IMR-90 (cell line): ENCODE results near the gene FALEC. TPM values are rescaled to one million over a fixed set of nuclear protein-coding genes. Genes with fewer than 3 reads are reported as not detected.
A peak's percentile ranks its signal among the peaks of the same experiment; 100 is the strongest.

Source experiments
- ATAC-seq: fragments of 200-7000 bp; cut with Tn5 transposase; 2 replicates; pipeline ENCODE4 v1.9.1; 2020; ENCODE audit warnings: low read depth, mild to moderate bottlenecking, moderate library complexity
- BruUV-seq: library from RNA; stranded (reverse); fragments of 400-500 nt; replicated peaks from 2 replicates; lab custom pipeline; 2021; lab: Mats Ljungman, UMichigan
- CTCF ChIA-PET: fragments of 300-600 bp; formaldehyde crosslinking; extraction: SDS; loops from one replicate; lab custom pipeline; 2021; ENCODE audit warnings: antibody characterized with exemption; lab: Yijun Ruan, JAX
- POLR2A ChIA-PET: fragments of 300-600 bp; sonication (Branson Sonifier 250); formaldehyde crosslinking; loops from one replicate; lab custom pipeline; 2022; ENCODE audit warnings: antibody characterized with exemption; ENCODE audit not compliant: unreplicated experiment; lab: Charles Lee
- DNase-seq: peaks from one replicate; pipeline ENCODE4 v3.0.0; 2013
- H2AFZ ChIP-seq: replicated peaks from 2 replicates; pipeline ENCODE3; 2013; ENCODE audit warnings: low read length, mild to moderate bottlenecking; ENCODE audit not compliant: poor library complexity
- H2AK5ac ChIP-seq: 2 replicates; pipeline ENCODE4 v1.6.1; 2013; ENCODE audit warnings: low read depth, low read length, inconsistent platforms
- H2AK9ac ChIP-seq: replicated peaks from 2 replicates; pipeline ENCODE3; 2013; ENCODE audit warnings: mild to moderate bottlenecking, low read depth, low read length, moderate library complexity; ENCODE audit not compliant: poor library complexity
- H2BK120ac ChIP-seq: 2 replicates; pipeline ENCODE4 v1.6.1; 2013; ENCODE audit warnings: low read depth, low read length, inconsistent platforms
- H2BK15ac ChIP-seq: 3 replicates; pipeline ENCODE4 v1.6.1; 2013; ENCODE audit warnings: low read depth, low read length, inconsistent platforms
- H2BK20ac ChIP-seq: 2 replicates; pipeline ENCODE4 v1.6.1; 2013; ENCODE audit warnings: low read depth, mild to moderate bottlenecking, inconsistent platforms, low read length, moderate library complexity
- H2BK5ac ChIP-seq: 2 replicates; pipeline ENCODE4 v1.6.1; 2013; ENCODE audit warnings: mild to moderate bottlenecking, low read depth, low read length, inconsistent platforms; ENCODE audit not compliant: poor library complexity, severe bottlenecking
- H3K14ac ChIP-seq: replicated peaks from 2 replicates; pipeline ENCODE4 v1.6.1; 2013; ENCODE audit warnings: low read depth, low read length, inconsistent platforms
- H3K18ac ChIP-seq: 2 replicates; pipeline ENCODE4 v1.6.1; 2013; ENCODE audit warnings: low read depth, low read length, control low read depth
- H3K23ac ChIP-seq: 2 replicates; pipeline ENCODE4 v1.6.1; 2013; ENCODE audit warnings: low read depth, low read length, inconsistent platforms
- H3K27ac ChIP-seq: 2 replicates; pipeline ENCODE4 v1.5.1; 2013; ENCODE audit warnings: mild to moderate bottlenecking, control low read depth, low read length; ENCODE audit not compliant: insufficient read depth
- H3K27me3 ChIP-seq: 2 replicates; pipeline ENCODE4 v1.6.1; 2013; ENCODE audit warnings: low read length; ENCODE audit not compliant: control insufficient read depth, insufficient read depth
- H3K36me3 ChIP-seq: 2 replicates; pipeline ENCODE4 v1.6.1; 2013; ENCODE audit warnings: low read length, mixed read lengths; ENCODE audit not compliant: control insufficient read depth, insufficient read depth
- H3K4ac ChIP-seq: 2 replicates; pipeline ENCODE4 v1.6.1; 2013; ENCODE audit warnings: low read depth, low read length, inconsistent platforms
- H3K4me1 ChIP-seq: 2 replicates; pipeline ENCODE4 v1.6.1; 2013; ENCODE audit warnings: low read length, mixed read lengths; ENCODE audit not compliant: control insufficient read depth, insufficient read depth
- H3K4me2 ChIP-seq: 2 replicates; pipeline ENCODE4 v1.6.1; 2013; ENCODE audit warnings: low read depth, mild to moderate bottlenecking, control low read depth, low read length, moderate library complexity
- H3K4me3 ChIP-seq: 2 replicates; pipeline ENCODE4 v1.5.1; 2013; ENCODE audit warnings: low read depth, mild to moderate bottlenecking, control low read depth, low read length, moderate library complexity; ENCODE audit not compliant: insufficient read depth
- H3K56ac ChIP-seq: 2 replicates; pipeline ENCODE4 v1.6.1; 2013; ENCODE audit warnings: low read length, inconsistent platforms; ENCODE audit not compliant: insufficient read depth; ENCODE audit errors: extremely low read depth
- H3K79me1 ChIP-seq, 2 experiments: 2 replicates each; pipeline ENCODE4 v1.6.1; 2013; ENCODE audit warnings: low read length in 2 of 2, inconsistent platforms in 1 of 2, low read depth in 1 of 2
- H3K9ac ChIP-seq: 2 replicates; pipeline ENCODE4 v1.6.1; 2013; ENCODE audit warnings: low read depth, low read length, control low read depth
- H3K9me1 ChIP-seq: 2 replicates; pipeline ENCODE4 v1.6.1; 2013; ENCODE audit warnings: low read length, inconsistent platforms; ENCODE audit not compliant: insufficient read depth
- H3K9me3 ChIP-seq: 2 replicates; pipeline ENCODE4 v1.6.1; 2013; ENCODE audit warnings: low read length; ENCODE audit not compliant: control insufficient read depth, insufficient read depth
- H4K20me1 ChIP-seq: 2 replicates; pipeline ENCODE4 v1.6.1; 2013; ENCODE audit warnings: low read length, inconsistent platforms; ENCODE audit not compliant: insufficient read depth
- H4K5ac ChIP-seq: 2 replicates; pipeline ENCODE4 v1.6.1; 2013; ENCODE audit warnings: mild to moderate bottlenecking, low read depth, low read length, control low read depth
- H4K8ac ChIP-seq, 2 experiments: 2 replicates each; pipeline ENCODE4 v1.6.1; 2013; ENCODE audit warnings: low read depth in 2 of 2, low read length in 2 of 2, control low read depth in 1 of 2, inconsistent platforms in 1 of 2
- H4K91ac ChIP-seq: 2 replicates; pipeline ENCODE4 v1.6.1; 2013; ENCODE audit warnings: low read depth, low read length, inconsistent platforms; ENCODE audit not compliant: insufficient read depth
- POLR2A ChIP-seq: IDR thresholded peaks from 2 replicates; pipeline ENCODE4 v1.6.1; 2012; ENCODE audit warnings: mild to moderate bottlenecking, low read depth, low read length
- RCOR1 ChIP-seq: IDR thresholded peaks from 2 replicates; pipeline ENCODE4 v1.6.1; 2012; ENCODE audit warnings: mild to moderate bottlenecking, low read length, improper control_type of control experiment; ENCODE audit not compliant: insufficient replicate concordance
- WGBS, 2 experiments: methylation state at CpG; one replicate each; pipeline versions ENCODE4 v1.1.5 to v1.1.7; 2013; ENCODE audit warnings: missing lambda C conversion rate in 2 of 2; ENCODE audit not compliant: insufficient read length in 1 of 2; ENCODE audit errors: extremely low coverage in 2 of 2; 5-methylcytosine and 5-hydroxymethylcytosine counted together
- dilution Hi-C: fragments of 300-500 bp; cut with HindIII; formaldehyde crosslinking; loops from one replicate; pipeline ENCODE4 v1.14.3; 2018; ENCODE audit warnings: low sequenced_read_pairs; ENCODE audit not compliant: unreplicated experiment
- in situ Hi-C: fragments of 300-500 bp; cut with MboI; formaldehyde crosslinking; loops from 3 replicates; pipeline ENCODE4 v1.14.3; 2019; ENCODE audit warnings: low sequenced_read_pairs, inconsistent platforms, mixed read lengths
- intact Hi-C: fragments of 100-400 bp; cut with micrococcal nuclease; formaldehyde crosslinking; loops from 2 replicates; pipeline ENCODE4 v1.10.0; 2022
- polyA plus RNA-seq, 3 experiments: library from polyadenylated mRNA; depleted of rRNA; stranded (reverse); fragments of >200 nt; gene quantifications; 2 replicates each; pipeline ENCODE4 v1.2.3, GENCODE V29; 2012; ENCODE audit warnings: low replicate concordance in 1 of 3
- total RNA-seq: library from RNA; depleted of rRNA; stranded (reverse); fragments of >200 nt; gene quantifications from 2 replicates; pipeline ENCODE4 v1.2.3, GENCODE V29; 2012

Gene FALEC
- total and polyA plus RNA-seq, 2 of the 4 experiments (the other 2 are of a cell fraction): not detected

- Histone ChIP-seq H4K91ac (peak overlapping the region; percentile 45), H3K36me3 (peaks cover 4% of the 10 kb centered on the region), H3K4me2 (peak overlapping the region; percentile 50), H3K14ac (peak overlapping the region; percentile 93), H2BK15ac (peak overlapping the region; percentile 55; the same call in 2 of the 3 replicates), H2BK120ac (peak overlapping the region; percentile 83), H3K4me1 (peaks cover 41% of the 10 kb centered on the region), H3K4ac (peak overlapping the region; percentile 86; the same call in 1 of the 2 replicates), H3K79me1 (peaks cover 17 to 79% of the 10 kb centered on the region in 2 experiments; a peak in 3 of 4 replicates), H2BK20ac (peak overlapping the region; percentile 77), H3K27me3 (no peaks in the 10 kb centered on the region), H2AK5ac (peak overlapping the region; percentile 93), H3K4me3 (no peak overlapping the region), H3K23ac (peak overlapping the region; percentile 94; the same call in 1 of the 2 replicates), H3K9ac (peak overlapping the region; percentile 66), H4K5ac (peak overlapping the region; percentile 59), H3K9me1 (peaks cover 31% of the 10 kb centered on the region), H2AK9ac (peak overlapping the region; percentile 71), H3K9me3 (no peaks in the 10 kb centered on the region), H3K56ac (peak overlapping the region; percentile 24; the same call in 1 of the 2 replicates), H2AFZ (no peak overlapping the region), H3K27ac (peak overlapping the region; percentile 89), H4K20me1 (peaks cover 55% of the 10 kb centered on the region), H4K8ac (peak overlapping the region; percentile 14 to 73; a peak in 2 of 4 replicates), H3K18ac (peak overlapping the region; percentile 83), H2BK5ac (peak overlapping the region; percentile 70)
- in situ Hi-C loops: loop anchor here (10.0 kb wide), 1 partner anchor 238 kb away; the partner anchor contains the start of gene CTSK
- no TSS peak for BruUV-seq
- intact Hi-C loops: loop anchor here (10.0 kb wide), 1 partner anchor 438 kb away; the partner anchor contains the start of genes MINDY1 and PRUNE1
- ChIA-PET CTCF (no interaction called here), POLR2A (interaction anchor here (0.6 to 1.9 kb wide), 2 partner anchors 12 to 85 kb away, joined by 18 to 24 read pairs; partner anchors contain the start of gene MCL1)
- no peak for DNase-seq
- TF ChIP-seq RCOR1 (no peak), POLR2A (peak; percentile 70)
- WGBS, 2 experiments: no CpG with 5 or more reads among the region's 12 CpGs
- no peak for ATAC-seq
- dilution Hi-C loops: no loop called here
Measured at GRCh38 chr1:150566589-150567340, 51.2 kb downstream of the FALEC start.
